DND-41 (cell line): ENCODE results near the gene MKRN3.

Experiments used
- CTCF ChIP-seq: IDR thresholded peaks from 2 replicates; pipeline ENCODE4 v1.5.1; 2012; ENCODE audit warnings: borderline replicate concordance, low read length, moderate library complexity, mild to moderate bottlenecking; ENCODE audit not compliant: poor library complexity, severe bottlenecking; ENCODE audit errors: extremely low read depth
- EZH2 ChIP-seq: IDR thresholded peaks from 3 replicates; pipeline ENCODE4 v1.6.1; 2012; ENCODE audit warnings: borderline replicate concordance, low read depth, mild to moderate bottlenecking, moderate library complexity, low read length, inconsistent platforms; ENCODE audit not compliant: severe bottlenecking

GRCh38 chr15:23536659-23537058 lies 28.8 kb upstream of the MKRN3 start:
- TF ChIP-seq EZH2 (no peak), CTCF (no peak)
